Cardiac fibroblast (primary cell): ENCODE measurements around the gene KRR1.
A peak's percentile ranks its signal among the peaks of the same experiment; 100 is the strongest.
"Not testable (repeated sequence)": the region's sequence is repeated elsewhere in the genome, so short reads cannot be mapped to it uniquely, and the experiment has no call there.

Source experiments
- DNase-seq, 2 donors: peaks; one replicate each; pipeline versions ENCODE4 v3.0.0 to v3.0.0-alpha.2; 2010; ENCODE audit warnings: low read depth in 2 of 2
- H3K4me3 ChIP-seq, 2 donors: replicated peaks in 1 of 2; 1 replicate in 1 of 2; 2 replicates in 1 of 2; pipeline ENCODE4 v1.5.1; 2011; ENCODE audit warnings: low read depth in 2 of 2, low read length in 2 of 2, mild to moderate bottlenecking in 2 of 2, moderate library complexity in 1 of 2
- TF ChIP-seq, protein P1 (sequence below): IDR thresholded peaks from one replicate; pipeline ENCODE4 v1.5.1; 2011; ENCODE audit warnings: low read depth, mild to moderate bottlenecking, low read length, inconsistent platforms

Gene KRR1

DNA sequence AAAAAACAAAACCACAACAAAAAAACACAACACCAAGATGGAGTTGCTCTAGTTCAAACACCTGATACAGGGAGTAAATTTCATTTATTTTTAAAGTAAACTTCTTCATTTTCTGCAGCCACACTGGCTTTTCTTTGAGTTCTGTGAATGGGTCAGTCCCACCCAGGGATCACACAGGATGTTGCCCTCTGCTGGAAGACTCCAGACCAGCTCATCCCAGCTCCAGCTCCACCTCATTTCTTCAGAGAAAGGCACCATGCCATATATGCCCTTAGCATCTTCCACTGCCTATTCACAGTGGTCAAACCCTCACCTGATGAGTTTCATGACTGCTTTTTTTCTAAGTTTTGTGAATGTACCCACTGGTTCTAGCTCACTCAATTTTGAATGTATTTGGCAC lies 22.9 kb downstream of the KRR1 start:
- peak; percentile 54 to 71 for DNase-seq
- no peak overlapping the region for H3K4me3 ChIP-seq
- TF ChIP-seq, protein P1, sequence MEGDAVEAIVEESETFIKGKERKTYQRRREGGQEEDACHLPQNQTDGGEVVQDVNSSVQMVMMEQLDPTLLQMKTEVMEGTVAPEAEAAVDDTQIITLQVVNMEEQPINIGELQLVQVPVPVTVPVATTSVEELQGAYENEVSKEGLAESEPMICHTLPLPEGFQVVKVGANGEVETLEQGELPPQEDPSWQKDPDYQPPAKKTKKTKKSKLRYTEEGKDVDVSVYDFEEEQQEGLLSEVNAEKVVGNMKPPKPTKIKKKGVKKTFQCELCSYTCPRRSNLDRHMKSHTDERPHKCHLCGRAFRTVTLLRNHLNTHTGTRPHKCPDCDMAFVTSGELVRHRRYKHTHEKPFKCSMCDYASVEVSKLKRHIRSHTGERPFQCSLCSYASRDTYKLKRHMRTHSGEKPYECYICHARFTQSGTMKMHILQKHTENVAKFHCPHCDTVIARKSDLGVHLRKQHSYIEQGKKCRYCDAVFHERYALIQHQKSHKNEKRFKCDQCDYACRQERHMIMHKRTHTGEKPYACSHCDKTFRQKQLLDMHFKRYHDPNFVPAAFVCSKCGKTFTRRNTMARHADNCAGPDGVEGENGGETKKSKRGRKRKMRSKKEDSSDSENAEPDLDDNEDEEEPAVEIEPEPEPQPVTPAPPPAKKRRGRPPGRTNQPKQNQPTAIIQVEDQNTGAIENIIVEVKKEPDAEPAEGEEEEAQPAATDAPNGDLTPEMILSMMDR = peak; percentile 70

DNA sequence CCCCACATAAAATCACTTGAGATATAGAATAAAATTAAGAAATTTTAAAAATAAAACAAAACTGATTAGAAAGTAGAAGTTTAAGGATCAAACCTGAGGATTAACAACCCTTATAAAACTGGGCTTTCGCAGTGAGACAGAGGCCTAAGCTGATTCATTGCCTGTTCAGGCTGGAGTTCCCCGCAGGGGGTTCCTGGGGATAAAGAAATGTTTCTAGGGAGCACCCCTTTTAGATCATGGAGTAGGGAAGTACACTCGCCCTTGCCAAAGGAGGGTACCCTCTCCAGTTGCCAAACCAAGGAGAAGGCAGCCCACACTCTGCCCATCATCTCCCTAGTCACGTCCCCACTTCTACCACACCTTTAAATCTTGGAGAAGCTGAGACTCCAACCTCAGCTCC lies 24.1 kb downstream of the KRR1 start:
- no peak overlapping the region for H3K4me3 ChIP-seq
- TF ChIP-seq, protein P1 = no peak
- no peak for DNase-seq

GRCh38 chr12:75484450-75484849 lies 27.0 kb downstream of the KRR1 start:
- not testable (repeated sequence) for DNase-seq, H3K4me3 ChIP-seq

- DNase-seq = peak in 1 of 2 donors; percentile 26
- TF ChIP-seq, protein P1 = no peak
- peak overlapping the region in 1 of 2 donors; percentile 67 for H3K4me3 ChIP-seq
These were observed 28.0 kb downstream of the KRR1 start for GRCh38 chr12:75483431-75483830.

DNA sequence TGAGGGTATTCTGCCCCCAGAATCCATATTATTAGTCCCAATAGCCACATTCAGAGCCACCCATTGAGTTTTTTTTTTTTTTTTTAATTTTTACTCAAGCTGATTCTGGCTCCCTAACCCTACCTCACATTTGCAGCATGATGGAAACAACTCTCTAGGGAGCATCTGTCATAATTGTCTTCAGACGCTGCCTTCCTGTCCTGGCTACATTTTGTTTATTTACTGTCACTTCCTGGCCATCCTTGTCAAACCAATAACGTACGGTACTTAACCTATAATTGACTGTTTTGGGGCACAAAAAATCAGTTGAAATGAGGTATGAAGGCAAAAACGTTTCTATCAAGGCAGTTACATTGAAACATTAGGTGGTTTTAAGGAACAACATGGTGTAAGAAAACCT lies 28.8 kb downstream of the KRR1 start:
- H3K4me3 ChIP-seq = peak overlapping the region in 1 of 2 donors; percentile 67
- TF ChIP-seq, protein P1 = no peak
- DNase-seq = peak in 1 of 2 donors; percentile 53

- TF ChIP-seq, protein P1 = no peak
- peak; percentile 71 to 91 for DNase-seq
- peak overlapping the region; percentile 43 to 67 for H3K4me3 ChIP-seq
These were observed 29.6 kb downstream of the KRR1 start for GRCh38 chr12:75481774-75482173.

DNA sequence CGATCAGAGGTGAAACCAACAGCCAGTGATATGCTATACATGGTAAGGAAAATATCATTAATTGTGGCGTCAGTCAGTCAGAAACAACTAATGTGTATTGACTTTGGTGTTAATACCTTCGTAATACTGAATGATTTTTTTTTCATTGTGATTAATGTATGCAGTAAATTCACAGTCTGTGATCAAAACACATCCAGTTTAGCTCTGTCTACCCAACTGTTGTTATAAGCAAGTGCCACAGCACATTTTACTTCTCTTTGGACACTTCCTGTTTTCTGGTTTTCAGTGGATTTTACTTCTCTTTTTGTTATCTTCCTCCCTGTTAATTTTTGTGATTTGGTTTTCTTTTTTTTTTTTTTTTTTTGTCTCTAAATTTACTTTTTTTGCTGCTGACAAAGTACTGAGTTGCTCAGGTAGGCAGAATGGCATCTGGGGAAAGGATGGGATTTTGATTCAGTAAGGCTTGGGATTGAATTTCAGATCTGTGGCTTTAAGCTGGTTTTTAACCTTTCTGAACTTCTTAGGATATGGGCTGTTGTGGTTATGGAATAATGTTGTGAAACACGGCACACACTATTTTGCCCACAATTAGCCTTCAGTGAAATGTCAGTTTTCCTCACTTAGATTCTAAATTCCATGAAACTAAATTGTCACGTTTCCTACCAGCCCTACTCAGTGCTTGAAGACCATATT lies 30.2 kb downstream of the KRR1 start:
- H3K4me3 ChIP-seq = peak overlapping the region; percentile 43 to 67
- TF ChIP-seq, protein P1 = no peak
- DNase-seq = peak; percentile 32 to 48
